ENCODE results near the gene XPR1.

DNA sequence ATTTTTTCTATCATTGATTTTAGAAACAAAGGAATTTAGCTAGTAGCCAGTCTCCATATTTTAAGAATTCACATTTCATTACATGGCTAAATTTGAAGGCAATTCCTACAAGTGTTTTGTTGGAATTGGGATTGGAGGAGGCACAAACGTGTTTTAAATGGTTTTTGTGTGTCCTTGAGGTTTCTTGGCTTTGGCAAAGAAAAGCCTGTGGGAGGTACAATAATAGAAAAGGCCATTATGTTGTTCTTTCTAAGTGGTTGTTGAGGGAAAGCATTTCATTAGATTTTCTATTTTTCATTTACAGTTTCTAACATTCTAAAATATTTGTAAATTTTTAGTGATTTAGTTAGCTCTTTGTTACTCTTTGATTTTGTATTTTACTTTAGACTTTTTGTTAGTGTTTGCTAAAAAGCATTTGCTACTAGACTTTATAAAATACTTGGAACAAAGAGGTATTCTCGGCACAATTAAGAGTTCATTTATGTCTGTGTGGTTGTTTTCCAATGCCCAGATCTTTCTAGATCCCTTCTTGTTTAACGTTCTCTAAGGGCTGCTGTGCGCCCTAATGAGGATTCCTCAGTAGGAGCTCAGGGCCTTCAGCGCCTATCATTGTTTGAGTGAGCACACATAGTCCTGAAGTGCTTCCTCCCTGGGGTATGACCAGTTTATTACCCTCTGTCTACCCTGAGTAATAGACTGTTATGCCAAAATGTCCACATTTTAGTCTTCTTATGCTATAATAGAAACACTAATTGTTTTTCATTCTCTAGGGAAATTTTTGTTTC, 210.9 kb downstream of the XPR1 start:
- TF ChIP-seq, protein P1, sequence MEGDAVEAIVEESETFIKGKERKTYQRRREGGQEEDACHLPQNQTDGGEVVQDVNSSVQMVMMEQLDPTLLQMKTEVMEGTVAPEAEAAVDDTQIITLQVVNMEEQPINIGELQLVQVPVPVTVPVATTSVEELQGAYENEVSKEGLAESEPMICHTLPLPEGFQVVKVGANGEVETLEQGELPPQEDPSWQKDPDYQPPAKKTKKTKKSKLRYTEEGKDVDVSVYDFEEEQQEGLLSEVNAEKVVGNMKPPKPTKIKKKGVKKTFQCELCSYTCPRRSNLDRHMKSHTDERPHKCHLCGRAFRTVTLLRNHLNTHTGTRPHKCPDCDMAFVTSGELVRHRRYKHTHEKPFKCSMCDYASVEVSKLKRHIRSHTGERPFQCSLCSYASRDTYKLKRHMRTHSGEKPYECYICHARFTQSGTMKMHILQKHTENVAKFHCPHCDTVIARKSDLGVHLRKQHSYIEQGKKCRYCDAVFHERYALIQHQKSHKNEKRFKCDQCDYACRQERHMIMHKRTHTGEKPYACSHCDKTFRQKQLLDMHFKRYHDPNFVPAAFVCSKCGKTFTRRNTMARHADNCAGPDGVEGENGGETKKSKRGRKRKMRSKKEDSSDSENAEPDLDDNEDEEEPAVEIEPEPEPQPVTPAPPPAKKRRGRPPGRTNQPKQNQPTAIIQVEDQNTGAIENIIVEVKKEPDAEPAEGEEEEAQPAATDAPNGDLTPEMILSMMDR (IDR thresholded peaks at IDR 0.05) = no peak
- TF ChIP-seq POLR2AphosphoS5 (IDR thresholded peaks at IDR 0.05) (no peak), POLR2A (IDR thresholded peaks at IDR 0.05) (no peak)

All from transverse colon (tissue), 4 donors.